HG03039 (cell line): ENCODE data around the gene NEDD4L.

Experiments
- ATAC-seq: cut with Tn5 transposase; IDR thresholded peaks from one replicate; pipeline ENCODE4 v1.9.1; 2021; ENCODE audit warnings: mild to moderate bottlenecking, moderate library complexity; ENCODE audit not compliant: unreplicated experiment

The NEDD4L gene

DNA sequence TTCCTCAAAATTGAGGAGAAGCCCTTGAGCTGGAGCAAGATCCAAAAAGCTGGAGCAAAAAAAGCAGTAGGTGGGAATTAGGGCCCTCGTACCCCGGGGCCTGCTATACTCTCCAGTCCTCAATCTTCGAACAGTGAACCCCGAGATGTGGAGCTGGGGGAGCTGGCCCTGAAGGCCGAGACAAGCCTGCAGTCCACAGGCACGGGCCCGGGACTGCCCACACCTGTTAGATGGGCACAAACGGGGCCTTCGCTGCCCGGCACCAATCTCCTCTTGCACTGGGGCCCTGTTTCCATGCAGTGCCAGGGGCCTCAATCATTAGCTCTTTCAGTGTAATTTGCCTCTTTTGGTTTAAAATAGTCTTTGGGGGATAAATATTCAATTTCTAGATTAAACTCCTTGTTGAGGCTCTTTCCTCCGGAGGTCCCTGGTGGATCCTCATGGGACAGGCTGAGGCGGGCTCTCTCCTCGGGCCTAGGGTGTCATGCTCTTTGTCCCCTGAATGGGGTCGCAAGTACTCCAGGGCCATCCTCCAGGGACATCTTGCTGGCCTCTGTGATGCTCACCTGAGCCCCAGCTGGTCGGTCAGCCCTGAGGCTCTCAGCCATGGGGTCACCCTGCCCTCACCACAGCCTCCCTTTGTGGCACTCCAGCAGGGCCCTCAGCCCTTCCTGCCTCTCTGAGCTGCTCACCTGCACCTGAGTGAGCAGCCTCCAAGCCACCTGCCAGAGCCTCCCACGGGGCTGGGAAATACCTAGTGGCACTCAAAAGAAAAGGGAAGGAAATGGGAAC is 361.3 kb downstream of the NEDD4L start:
- ATAC-seq, result no peak

- ATAC-seq, result no peak
Measured at GRCh38 chr18:58407263-58407648, 363.2 kb downstream of the NEDD4L start.

GRCh38 chr18:58407649-58408407 is 363.8 kb downstream of the NEDD4L start:
- no peak for ATAC-seq

DNA sequence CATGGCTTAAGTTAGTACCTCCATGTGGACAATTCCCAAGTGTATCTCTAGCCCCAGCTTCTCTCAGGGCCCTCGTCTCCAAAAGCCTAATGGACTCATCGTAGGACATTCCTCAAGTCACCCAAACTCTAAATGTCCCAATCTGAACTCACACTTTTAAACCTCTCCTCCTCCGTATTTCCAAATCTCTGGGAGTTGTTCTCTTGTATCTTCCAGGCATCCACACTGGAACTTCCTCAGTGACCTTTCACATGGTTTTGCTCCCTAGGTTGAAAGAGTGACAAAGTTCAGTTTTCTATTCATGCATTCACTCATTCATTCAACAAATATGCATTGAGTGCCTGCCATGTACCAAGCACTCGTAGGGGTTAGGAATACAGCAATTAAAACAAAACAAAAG is 364.6 kb downstream of the NEDD4L start:
- ATAC-seq, result no peak

GRCh38 chr18:58409802-58410445 is 365.9 kb downstream of the NEDD4L start:
- no peak for ATAC-seq

DNA sequence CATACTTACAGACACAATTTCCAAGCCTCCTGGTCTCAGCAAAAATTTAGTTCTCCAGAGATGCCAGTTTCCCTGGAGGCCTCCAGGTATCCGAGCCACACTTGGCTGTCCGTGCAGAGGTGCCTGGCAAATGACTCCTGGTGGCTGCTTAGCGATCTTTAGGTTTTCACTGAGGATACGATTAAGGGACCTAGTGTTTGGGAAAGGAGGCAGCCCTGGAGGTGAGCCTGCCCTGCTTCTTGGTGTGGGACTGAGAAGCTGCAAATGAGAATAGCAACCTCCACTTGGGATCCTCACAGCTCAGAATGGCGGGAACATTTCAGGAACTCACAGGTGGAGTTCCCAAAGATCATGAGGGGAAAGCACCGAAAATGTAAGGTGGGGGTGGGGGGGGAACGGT is 367.3 kb downstream of the NEDD4L start:
- ATAC-seq, result no peak

DNA sequence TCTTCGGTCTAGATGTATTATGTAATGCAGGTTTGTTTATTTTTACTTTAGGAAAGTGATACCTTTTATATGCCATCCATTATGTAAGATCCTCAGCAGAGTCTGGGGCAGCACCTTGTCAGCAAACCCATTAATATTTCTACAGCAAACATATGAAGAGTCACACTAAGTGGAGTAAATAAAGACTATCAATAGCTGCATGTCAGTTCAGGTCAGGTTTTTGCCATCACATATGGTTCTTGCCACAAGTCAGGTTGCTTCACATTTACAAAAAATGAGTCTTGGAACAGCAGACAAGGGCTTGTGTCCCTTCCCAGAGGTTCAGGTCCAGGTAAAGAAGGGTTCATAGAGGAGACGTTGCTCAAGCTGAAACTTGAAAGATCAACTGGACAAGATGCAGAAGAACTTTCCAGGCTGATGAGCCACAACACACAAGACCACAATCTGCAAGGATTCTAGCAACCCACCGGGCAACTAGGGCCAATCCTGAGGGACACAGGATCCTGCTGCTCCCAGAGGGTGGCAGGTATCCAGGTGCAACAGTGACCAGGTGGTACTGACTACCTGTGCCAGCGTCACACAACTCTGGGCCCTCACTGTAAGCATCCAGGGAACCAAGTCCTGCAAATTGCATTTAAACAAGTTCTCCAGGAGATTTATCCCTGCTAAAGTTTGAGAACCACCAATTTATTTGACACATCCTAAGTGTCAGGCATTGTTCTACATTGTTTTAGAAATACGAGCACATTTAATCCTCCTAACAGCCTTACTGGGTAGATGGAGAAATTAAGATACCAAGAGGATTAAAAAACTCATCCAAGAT is 369.0 kb downstream of the NEDD4L start:
- no peak for ATAC-seq

DNA sequence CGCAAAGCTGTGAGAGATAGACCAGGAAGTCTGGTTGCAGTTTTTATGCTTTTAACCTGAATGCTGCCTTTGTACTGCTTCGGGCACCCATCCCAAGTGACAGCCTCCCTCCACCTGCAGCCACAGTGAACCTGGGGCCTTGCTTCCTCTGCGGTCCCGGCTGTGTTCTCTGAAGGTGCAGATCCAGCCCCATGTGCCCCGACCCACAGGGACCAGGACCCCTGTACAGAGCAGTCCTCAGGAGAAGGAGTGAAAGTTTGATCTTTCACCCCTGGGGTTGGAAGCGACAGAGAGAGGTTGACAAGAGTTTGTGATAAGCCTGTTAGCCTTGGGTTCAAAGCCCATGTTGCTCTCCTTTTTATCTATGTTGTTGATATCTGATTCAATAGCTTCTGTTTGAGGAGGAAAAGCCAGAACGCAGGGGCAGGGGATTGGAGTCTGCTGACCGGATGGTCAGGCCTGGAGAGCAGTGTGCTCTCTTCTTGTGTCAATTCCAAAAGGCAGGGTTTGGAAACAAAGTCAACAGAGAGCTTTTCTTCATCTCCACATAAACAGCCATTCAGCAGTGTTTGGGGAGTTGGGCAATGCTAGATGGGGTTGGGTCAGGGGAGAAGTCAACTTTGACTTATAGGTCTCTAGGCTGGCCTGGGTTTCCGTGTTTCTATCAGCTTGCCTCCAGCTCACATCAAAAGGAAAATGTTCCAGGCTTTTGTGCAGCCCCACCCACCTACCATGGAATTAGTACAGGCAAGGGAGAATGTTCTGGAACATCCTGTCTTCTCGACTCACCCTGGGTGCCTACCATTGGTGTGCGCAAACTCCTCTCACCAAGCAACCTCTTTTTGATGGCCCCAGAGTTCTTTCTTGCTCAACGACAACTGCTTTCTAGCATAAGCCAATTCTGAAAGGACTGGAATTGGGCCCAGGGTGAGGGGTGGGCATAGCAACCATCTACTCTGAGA is 369.9 kb downstream of the NEDD4L start:
- no peak for ATAC-seq

DNA sequence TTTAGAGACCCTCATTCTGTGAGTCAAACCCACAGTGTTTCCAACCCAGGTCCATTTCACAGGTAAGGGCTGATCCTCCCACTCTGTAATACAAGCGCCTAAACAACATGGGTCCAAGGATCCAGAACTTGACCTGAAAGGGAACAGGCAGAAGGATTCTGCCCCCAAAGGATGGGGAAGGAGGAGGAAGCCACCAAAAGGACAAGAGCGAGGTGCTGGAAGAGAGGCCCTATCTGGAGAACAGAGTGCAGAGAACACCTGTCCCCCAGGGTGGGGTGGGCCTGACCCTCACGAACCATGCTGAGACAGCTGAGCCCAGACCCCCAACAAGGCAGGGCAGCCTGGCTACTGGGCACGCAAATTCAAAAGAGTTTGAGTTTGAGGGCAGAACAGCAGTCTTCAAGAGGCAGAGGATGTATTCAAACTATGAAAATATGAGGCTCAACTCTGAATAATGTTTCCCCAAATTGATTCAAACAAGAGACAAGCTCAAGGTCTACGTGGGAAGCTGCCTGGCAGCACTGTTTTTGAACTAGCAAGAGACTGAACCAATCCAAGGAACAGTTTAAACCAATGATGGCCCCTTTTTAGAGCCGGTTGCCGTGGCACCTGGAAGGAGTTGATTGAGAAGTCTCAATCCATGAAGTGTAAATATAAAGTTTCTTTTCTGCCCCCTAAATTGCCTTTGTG is 372.1 kb downstream of the NEDD4L start:
- ATAC-seq, result no peak

DNA sequence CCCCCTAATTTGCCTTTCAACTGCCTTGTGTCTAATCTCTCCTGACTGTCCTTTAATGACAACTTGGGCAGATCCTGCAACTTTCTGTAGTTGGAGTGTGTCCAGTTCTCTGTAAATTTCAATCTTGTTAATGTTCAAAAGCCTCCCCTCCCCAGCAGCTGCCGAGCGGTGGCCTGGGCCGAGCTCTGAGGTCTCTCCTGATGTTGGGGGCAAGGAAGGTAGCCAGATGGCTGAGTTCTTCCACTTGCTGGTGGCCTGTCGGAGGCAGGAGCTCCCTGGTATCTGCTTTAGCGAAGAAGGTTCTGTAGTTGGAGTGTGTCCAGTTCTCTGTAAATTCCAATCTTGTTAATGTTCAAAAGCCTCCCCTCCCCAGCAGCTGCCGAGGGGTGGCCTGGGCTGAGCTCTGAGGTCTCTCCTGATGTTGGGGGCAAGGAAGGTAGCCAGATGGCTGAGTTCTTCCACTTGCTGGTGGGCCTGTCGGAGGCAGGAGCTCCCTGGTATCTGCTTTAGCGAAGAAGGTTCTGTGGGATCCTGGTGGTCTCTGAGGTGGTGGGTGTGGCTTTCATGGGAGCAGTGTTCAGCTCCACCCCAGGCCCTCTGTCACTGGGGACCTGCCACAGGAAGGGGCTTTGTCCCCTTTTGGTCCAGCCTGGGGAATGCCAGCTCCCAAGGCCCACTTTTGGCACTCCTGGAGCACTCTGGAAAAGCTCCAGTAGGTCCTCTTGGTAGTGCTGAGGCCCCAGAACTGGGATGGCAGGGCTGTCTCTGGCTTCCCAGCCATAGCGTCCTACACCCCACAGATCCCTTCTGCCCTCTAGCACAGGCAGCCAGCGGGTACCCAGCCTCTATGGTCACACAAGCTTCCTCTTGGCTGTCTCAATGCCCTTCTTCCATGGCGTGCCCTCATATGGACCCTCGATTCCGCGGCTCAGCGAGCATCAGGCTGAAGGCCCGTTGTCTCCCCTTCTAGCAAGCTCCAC is 373.0 kb downstream of the NEDD4L start:
- ATAC-seq, result no peak

DNA sequence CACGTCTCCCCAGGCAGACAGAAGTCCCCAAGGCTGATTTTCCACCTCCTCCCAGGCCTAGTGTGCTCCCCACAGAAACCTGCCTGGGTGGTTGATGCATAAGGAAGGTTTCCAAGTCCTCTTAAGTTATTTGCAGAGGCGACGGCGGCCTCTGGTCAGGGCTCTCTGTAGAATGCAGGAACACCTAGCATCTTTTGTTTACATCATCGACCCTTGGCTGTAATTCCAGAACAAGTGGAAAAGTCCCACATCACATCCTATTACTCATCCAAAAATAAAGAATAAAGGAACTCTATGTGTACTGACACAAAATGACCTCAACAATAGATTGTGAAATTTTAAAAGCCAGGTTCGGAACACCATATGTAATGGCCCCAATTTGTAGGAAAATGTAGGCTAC is 373.7 kb downstream of the NEDD4L start:
- ATAC-seq, result no peak

- no peak for ATAC-seq
Measured at GRCh38 chr18:58418361-58418760, 374.3 kb downstream of the NEDD4L start.

GRCh38 chr18:58419587-58420199 is 375.7 kb downstream of the NEDD4L start:
- ATAC-seq, result no peak

- ATAC-seq, result no peak
Measured at GRCh38 chr18:58426611-58427010, 382.6 kb downstream of the NEDD4L start.

GRCh38 chr18:58427321-58427720 is 383.3 kb downstream of the NEDD4L start:
- no peak for ATAC-seq

DNA sequence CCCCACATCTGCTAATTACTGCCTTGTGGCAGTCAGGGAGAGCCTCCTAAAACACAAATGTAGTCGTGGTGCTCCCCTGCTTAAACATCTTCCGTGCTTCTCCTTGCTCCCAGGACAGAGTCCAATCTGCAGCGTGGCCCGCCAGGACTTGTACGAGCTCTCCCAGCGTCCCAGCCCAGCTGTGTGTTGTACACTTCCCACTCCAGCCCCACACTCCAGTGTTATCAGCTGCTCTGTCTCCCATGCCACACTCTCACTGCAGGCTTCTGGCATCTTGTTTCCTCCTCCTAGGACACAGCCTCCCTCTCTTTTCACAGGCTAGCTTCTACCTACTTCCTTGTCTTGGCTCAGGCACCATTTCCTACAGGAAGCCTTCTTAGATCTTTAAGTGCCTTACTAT is 385.4 kb downstream of the NEDD4L start:
- no peak for ATAC-seq

DNA sequence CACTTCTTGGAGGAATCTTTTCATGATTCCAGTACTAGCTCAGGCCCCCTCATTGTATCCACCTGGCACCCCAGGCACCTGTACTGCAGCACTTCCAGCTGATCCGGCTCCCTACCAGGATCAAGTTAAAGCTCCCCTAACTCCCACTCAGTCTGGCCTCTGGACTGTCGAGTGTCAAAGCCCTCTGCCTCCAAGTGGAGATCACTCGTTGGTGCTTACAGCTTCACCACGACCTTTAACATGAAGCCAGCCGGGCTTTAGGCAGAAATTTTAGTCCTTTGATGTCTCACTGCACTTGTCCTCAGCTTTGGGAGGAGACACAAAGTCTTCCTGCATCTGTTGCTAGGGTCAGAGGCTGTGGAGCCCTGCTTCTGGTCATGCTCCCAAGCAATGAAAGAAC is 387.2 kb downstream of the NEDD4L start:
- no peak for ATAC-seq
